CD4-positive, alpha-beta T cell treated with Interleukin-6 for 4 hours (primary cell): ENCODE data around the gene CEP170B.
A peak's percentile ranks its signal among the peaks of the same experiment; 100 is the strongest.

Experiments
- DNase-seq: peaks from one replicate; pipeline ENCODE4 v3.0.0-alpha.2; 2020; ENCODE audit warnings: mixed read lengths

The CEP170B gene

GRCh38 chr14:104868060-104868740 is 3.1 kb downstream of the CEP170B start:
- DNase-seq, result no peak

GRCh38 chr14:104868811-104869572 is 3.9 kb downstream of the CEP170B start:
- DNase-seq, result no peak

- DNase-seq, result no peak
Observed at GRCh38 chr14:104869669-104870367, 4.8 kb downstream of the CEP170B start.

GRCh38 chr14:104870368-104871144 is 5.5 kb downstream of the CEP170B start:
- peak; percentile 68 for DNase-seq

- no peak for DNase-seq
Observed at GRCh38 chr14:104871145-104871655, 6.1 kb downstream of the CEP170B start.

- no peak for DNase-seq
Observed at GRCh38 chr14:104871656-104872468, 6.8 kb downstream of the CEP170B start.

- no peak for DNase-seq
Observed at GRCh38 chr14:104872469-104873341, 7.6 kb downstream of the CEP170B start.

- no peak for DNase-seq
Observed at GRCh38 chr14:104873380-104874055, 8.4 kb downstream of the CEP170B start.

- no peak for DNase-seq
Observed at GRCh38 chr14:104874110-104874531, 9.1 kb downstream of the CEP170B start.

- no peak for DNase-seq
Observed at GRCh38 chr14:104874571-104875411, 9.7 kb downstream of the CEP170B start.

- no peak for DNase-seq
Observed at GRCh38 chr14:104875412-104875751, 10.3 kb downstream of the CEP170B start.

- no peak for DNase-seq
Observed at GRCh38 chr14:104875811-104876210, 10.7 kb downstream of the CEP170B start.

GRCh38 chr14:104876251-104876699 is 11.2 kb downstream of the CEP170B start:
- DNase-seq, result no peak

GRCh38 chr14:104877066-104877805 is 12.2 kb downstream of the CEP170B start:
- DNase-seq, result no peak

GRCh38 chr14:104877806-104878550 is 12.9 kb downstream of the CEP170B start:
- DNase-seq, result no peak

- DNase-seq, result no peak
Observed at GRCh38 chr14:104878582-104878981, 13.5 kb downstream of the CEP170B start.

GRCh38 chr14:104879201-104879982 is 14.3 kb downstream of the CEP170B start:
- no peak for DNase-seq
